ENCODE data around the gene CCDC121. TPM values are rescaled to one million over a fixed set of nuclear protein-coding genes. Genes with fewer than 3 reads are reported as not detected.
A peak's percentile ranks its signal among the peaks of the same experiment; 100 is the strongest.

CCDC121 gene, protein sequence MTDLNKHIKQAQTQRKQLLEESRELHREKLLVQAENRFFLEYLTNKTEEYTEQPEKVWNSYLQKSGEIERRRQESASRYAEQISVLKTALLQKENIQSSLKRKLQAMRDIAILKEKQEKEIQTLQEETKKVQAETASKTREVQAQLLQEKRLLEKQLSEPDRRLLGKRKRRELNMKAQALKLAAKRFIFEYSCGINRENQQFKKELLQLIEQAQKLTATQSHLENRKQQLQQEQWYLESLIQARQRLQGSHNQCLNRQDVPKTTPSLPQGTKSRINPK
- 1 to 10 TPM in 2 of 6 experiments, under 1 TPM in 4; 0.52 to 1.2 (median 0.97) TPM for total RNA-seq (2021; fragmentation: NEBNext Ultra II Directional; extraction: Animal tissue kit (Norgen Biotek cat#: 25700))
- long read RNA-seq, partial matches to known transcripts = 0 of 1 reads
- long read RNA-seq, other reads (novel, unspliced or antisense) = 0 of 1 reads

DNA sequence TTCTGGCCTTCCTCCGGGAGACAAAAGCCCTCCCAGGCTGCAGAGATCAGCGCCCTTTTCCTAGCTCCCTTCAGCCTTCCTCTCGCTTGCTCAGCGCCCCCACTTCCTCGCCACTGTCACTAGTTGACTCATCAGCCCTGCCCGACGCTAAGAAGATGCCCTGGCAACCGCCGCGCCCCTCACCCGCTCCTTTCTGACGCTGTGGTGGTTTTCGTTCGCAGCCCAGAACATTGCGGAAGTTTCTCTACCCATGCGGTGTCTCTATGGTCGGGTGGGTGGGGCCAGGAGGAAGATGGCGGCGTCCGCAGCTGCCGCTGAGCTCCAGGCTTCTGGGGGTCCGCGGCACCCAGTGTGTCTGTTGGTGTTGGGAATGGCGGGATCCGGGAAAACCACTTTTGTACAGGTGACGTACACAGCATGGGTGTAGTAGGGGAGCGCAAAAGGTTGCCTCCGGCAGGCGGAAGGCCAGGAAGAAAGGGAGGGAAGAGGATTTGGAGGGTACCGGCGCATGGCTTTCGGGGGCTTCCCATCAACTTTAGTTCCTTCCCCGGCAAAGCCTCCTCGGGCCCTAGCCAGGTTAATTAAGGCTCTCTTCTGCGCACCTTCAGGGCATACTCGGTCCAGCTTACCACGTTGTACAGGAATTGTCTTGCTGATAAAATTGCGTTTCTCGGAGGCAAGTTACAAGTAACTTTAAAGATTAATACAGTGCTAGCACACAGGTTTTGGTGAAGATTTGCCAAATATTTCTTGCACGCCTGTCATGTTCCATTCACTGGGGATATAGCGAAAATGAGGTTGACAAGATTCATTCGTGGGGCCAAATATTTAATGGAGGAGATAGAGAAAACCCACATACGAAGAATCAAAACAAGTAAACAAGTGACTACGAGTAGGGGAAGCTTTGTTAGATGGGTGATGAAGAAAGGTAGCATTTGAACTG, at the start of gene CCDC121, which contains the start of gene GPN1:
Gene CCDC121 (minus strand): TSS at position 246 of the 943 bp plus-strand sequence. CDS start 1,213 bp downstream, outside the sequence.
Gene GPN1 (plus strand): TSS at position 284 of the 943 bp plus-strand sequence. CDS start 9 bp downstream, at position 293.
- H3K9me3 Mint-ChIP-seq = no peaks in the 10 kb centered on the region
- peaks cover 2% of the 10 kb centered on the region; the same call in 1 of the 2 replicates for H3K27me3 Mint-ChIP-seq (ENCODE audit: insufficient read depth)
- TF ChIP-seq, protein P1, sequence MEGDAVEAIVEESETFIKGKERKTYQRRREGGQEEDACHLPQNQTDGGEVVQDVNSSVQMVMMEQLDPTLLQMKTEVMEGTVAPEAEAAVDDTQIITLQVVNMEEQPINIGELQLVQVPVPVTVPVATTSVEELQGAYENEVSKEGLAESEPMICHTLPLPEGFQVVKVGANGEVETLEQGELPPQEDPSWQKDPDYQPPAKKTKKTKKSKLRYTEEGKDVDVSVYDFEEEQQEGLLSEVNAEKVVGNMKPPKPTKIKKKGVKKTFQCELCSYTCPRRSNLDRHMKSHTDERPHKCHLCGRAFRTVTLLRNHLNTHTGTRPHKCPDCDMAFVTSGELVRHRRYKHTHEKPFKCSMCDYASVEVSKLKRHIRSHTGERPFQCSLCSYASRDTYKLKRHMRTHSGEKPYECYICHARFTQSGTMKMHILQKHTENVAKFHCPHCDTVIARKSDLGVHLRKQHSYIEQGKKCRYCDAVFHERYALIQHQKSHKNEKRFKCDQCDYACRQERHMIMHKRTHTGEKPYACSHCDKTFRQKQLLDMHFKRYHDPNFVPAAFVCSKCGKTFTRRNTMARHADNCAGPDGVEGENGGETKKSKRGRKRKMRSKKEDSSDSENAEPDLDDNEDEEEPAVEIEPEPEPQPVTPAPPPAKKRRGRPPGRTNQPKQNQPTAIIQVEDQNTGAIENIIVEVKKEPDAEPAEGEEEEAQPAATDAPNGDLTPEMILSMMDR (IDR thresholded peaks at IDR 0.05) = no peak
- no peak within 1 kb of the TSS for H3K4me3 Mint-ChIP-seq
- DNase-seq = peak; percentile 95
- peaks cover 17% of the 10 kb centered on the region for H3K4me1 Mint-ChIP-seq (ENCODE audit: low read depth)
- H3K36me3 Mint-ChIP-seq (ENCODE audit: low read depth) = peaks cover 44% of the 10 kb centered on the region
- no peak within 1 kb of the TSS for H3K27ac Mint-ChIP-seq

DNA sequence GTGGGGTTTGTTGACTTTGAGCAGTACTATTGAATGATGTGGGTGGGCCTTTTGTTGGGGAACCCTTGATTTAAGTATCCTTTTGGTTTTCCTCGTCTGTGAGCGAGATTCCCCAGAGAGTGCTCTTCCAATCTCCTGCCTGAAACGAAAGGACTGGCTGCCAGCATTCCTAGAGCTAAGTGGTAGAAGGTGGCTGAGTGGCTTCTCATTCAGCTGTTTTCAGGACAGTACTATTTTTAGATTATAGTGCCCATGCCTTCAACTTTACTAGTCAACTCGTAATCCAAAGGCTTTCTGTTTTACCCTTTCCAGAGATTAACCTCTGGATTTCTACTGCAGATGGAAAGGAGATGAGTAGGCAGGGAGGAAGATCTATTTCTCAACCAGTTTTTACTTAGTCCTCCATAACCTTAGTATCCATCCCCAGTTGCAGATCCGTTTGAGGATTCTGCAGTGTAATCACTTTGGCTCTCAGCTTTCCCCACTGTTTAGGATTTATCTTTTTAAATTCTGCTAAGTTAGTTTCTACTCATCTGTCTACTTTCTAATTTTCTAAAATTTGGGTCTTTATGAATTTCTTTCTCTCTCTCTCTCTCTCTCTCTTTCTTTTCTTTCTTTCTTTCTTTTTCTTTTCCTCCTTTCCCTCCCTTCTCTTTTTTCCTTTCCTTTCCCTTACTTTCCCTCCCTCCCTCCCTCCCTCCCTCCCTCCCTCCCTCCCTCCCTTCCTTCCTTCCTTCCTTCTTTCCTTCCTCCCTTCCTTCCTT, 44.1 kb upstream of the CCDC121 start:
- TF ChIP-seq, protein P1 (IDR thresholded peaks at IDR 0.05) = no peak
- Mint-ChIP-seq H3K36me3 (ENCODE audit: low read depth) (peaks cover 29% of the 10 kb centered on the region), H3K4me1 (ENCODE audit: low read depth) (no peaks in the 10 kb centered on the region), H3K27me3 (ENCODE audit: insufficient read depth) (no peaks in the 10 kb centered on the region), H3K27ac (no peak overlapping the region), H3K4me3 (no peak overlapping the region), H3K9me3 (no peaks in the 10 kb centered on the region)
- DNase-seq = no peak

DNA sequence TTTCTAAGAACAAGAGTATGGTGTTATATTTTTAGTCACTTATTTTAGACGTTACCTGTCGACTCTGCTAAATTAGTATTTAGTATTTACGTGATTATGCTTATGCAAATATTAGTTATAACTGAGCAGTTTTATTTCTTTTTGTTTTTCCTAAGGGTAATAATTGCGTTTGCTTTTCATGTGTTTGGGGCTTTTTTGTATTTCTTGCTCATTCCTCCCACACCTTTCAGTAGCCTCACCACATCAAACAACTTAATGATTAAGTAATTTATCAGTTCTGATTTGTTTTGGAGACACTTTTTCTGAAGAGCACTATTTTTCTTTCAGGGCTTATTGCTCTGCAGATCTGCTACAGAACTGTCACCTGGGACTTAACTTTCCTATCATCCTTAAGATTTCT, 42.4 kb upstream of the CCDC121 start:
- H3K36me3 Mint-ChIP-seq (ENCODE audit: low read depth) = peaks cover 28% of the 10 kb centered on the region
- TF ChIP-seq, protein P1 (IDR thresholded peaks at IDR 0.05) = no peak

DNA sequence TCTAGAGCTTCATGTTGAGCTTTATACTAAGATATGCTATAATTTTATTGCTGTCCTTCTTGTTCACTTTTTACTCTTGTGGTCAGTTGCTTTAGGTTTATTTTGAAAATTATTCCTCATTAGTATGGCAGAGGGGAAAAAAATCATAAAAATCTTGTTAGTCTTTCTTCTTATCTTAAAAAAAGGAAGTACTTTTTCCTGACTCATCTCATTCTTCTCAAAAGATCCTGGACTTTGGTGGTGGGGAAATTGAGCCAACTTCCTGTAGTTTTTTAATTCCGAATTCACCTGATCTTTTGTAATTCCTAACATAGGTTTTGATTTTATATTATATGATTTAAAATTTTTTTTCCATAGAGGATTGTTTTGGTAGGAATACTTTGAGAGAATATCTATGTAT, 38.6 kb upstream of the CCDC121 start:
- peaks cover 37% of the 10 kb centered on the region for H3K4me1 Mint-ChIP-seq (ENCODE audit: low read depth)
- H3K27ac Mint-ChIP-seq = peak overlapping the region; percentile 10; the same call in 1 of the 2 replicates
- TF ChIP-seq, protein P1 (IDR thresholded peaks at IDR 0.05) = no peak
- DNase-seq = no peak
- H3K4me3 Mint-ChIP-seq = no peak overlapping the region
- H3K27me3 Mint-ChIP-seq (ENCODE audit: insufficient read depth) = no peaks in the 10 kb centered on the region; the same call in 1 of the 2 replicates
- H3K36me3 Mint-ChIP-seq (ENCODE audit: low read depth) = peaks cover 28% of the 10 kb centered on the region
- no peaks in the 10 kb centered on the region for H3K9me3 Mint-ChIP-seq

More for the DNA sequence above, 42.4 kb upstream of the CCDC121 start:
- peaks cover 12% of the 10 kb centered on the region for H3K4me1 Mint-ChIP-seq (ENCODE audit: low read depth)
- H3K27me3 Mint-ChIP-seq (ENCODE audit: insufficient read depth) = no peaks in the 10 kb centered on the region
- no peaks in the 10 kb centered on the region for H3K9me3 Mint-ChIP-seq
- H3K27ac Mint-ChIP-seq = no peak overlapping the region
- no peak overlapping the region for H3K4me3 Mint-ChIP-seq
- no peak for DNase-seq

Data from HFFc6 (cell line).